ENCODE data around the gene ACSF3.
"Not testable (repeated sequence)": the region's sequence is repeated elsewhere in the genome, so short reads cannot be mapped to it uniquely, and the experiment has no call there.

The ACSF3 gene

DNA sequence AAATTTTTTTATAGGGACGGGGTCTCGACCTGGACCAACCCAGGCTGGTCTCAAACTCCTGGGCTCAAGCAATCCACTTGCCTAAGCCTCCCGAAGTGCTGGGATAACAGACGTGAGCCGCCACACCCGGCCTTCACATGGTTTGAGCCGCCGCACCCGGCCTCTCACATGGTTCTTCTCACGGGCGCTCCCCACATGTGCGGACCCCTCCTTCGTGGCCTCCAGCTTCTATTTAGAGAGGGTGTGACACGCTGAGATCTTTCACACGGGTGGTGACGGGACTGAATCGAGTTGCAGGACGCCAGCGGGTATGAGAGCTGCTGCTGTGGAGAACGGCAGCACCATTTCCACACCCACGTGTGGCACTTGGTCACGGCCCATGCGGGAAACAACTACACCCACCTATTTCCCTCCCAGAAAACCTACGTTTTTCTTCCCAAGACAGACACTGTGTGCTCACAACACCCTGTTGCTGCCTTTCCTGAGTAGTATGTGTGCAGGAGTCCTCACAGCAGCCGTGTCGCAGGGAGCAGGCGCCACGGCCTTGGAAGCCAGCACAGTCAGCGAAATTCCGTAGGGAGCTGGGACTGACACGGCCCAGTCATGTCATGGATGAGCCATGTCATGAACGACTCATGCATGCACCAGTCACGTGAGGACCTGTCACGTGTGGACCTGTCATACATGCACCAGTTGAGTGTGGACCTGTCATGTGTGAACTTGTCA is 20.1 kb upstream of the ACSF3 start:
- no peak for DNase-seq (ENCODE audit: low spot score)

DNA sequence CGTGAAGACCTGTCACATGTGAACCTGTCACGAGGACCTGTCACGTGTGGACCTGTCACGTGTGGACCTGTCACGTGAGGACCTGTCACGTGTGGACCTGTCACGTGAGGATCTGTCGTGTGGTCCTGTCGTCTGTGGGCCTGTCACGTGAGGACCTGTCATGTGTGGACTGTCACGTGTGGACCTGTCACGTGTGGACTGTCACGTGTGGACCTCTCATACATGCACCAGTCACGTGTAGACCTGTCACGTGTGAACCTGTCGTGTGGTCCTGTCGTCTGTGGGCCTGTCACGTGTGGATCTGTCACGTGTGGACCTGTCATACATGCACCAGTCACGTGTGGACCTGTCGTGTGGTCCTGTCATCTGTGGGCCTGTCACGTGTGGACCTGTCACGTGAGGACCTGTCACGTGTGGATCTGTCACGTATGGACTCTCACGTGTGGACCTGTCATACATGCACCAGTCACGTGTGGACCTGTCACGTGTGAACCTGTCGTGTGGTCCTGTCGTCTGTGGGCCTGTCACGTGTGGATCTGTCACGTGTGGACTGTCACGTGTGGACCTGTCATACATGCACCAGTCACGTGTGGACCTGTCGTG is 19.5 kb upstream of the ACSF3 start:
- DNase-seq (ENCODE audit: low spot score): not testable (repeated sequence)

DNA sequence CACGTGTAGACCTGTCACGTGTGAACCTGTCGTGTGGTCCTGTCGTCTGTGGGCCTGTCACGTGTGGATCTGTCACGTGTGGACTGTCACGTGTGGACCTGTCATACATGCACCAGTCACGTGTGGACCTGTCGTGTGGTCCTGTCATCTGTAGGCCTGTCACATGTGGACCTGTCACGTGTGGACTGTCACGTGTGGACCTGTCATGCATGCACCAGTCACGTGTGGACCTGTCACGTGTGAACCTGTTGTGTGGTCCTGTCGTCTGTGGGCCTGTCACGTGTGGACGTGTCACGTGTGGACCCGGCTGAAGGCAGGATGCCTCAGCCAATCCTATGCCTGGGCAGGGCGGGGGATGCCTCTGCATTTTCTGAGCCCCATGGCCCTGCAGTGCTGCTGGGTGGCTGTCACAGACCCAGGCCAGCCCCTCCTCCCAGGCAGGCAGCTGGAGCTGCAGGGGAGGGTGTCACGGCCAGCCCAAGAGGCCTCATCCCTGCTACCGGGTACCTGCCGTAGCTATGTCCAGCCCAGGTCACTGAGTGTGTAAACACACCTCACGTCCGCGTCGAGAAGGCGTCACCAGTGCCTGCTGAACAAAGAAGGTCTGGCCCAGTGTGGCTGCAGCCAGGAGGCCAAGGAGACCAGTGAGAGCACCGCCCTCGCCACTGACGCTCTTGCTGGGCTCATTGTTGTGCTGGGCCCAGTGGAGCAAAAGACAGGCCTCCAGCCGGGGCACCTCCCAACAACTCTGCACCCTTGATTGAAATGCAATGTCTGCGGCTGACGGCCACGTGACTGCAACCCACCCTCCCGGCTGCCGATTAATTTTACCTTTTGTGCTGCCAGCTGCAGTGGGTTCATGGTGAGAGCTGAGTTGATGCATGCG is 18.6 kb upstream of the ACSF3 start:
- no peak for DNase-seq (ENCODE audit: low spot score)

DNA sequence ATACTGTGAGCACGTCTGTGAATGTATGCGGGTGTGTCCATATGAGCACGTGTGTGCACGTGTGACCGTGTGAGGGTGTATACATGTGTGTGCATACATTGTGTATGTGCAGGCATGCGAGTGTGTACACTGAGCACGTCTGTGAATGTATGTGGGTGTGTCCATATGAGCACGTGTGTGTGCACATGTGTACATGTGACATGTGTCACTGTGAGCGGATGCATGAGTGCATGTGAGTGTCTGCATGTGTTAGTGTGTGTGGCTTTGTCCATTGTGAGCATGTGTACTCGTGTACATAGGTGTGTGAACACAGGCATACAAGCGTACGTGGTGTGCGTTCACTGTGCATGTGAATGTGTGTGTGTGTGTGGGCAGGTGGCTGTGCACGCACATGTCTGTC is 17.5 kb upstream of the ACSF3 start:
- no peak for DNase-seq (ENCODE audit: low spot score)

DNA sequence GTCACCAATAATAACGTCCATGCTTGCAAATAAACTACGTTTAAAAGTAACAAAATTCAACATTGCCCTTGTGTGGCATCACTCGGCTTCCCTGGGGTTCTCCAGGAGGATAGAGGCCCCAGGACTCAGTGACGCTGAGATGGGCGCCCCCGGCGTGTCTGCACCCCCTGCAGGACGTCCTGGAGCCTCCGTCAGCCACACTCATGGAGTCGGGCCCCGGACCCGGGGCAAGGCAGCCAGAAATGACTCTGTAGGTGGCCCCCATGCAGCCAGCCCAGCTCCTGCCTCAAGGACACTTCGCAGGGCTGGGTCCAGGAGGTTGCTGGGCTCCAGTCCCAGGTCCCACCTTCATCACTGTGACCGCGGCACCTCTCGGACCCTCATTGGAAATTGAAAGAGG is 16.6 kb upstream of the ACSF3 start:
- no peak for DNase-seq (ENCODE audit: low spot score)

DNA sequence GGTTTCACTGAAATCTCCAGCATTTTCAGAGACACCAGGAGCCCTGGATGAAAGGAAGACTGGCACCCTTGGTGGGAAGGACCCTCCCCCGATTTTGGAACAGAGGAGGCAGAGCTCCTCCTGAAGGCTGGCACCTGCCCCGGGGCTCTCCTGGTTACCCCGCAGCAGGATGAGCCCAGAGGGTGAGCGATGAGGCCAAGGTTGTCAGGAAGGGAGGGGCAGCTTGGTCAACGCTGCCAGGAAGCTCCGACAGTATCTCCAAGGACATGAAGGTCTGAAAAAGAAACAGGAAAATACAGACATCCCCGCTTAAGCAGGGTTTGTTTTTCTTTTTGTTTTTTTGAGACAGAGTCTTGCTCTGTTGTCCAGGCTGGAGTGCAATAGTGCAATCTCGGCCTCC is 15.5 kb upstream of the ACSF3 start:
- DNase-seq (ENCODE audit: low spot score): no peak

DNA sequence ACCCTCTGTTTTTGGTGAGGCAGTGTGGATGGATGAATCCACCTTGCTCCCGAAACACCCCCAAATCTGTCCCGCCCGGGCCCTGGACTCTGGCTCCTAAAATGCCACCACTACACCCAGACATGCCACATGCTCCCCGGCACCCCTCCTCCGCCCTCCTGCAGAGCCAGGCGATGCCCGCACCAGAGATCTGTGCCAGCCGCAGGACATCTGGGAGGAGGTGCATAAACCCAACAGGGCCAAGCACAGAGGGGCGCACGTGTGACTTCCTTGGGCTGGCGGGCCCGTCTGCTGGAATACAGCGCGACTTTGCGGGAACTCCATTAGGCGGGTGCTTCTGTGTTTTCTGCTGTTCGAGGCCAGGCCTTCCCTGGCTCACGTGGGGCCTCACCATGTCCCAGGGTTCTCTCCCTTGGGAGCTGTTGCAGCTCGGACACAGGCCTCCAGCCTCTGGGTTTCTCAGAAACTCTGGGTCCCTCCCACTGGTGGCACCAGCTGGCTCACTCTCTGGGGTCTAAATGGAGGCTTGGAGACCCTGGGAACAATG is 14.1 kb upstream of the ACSF3 start:
- no peak for DNase-seq (ENCODE audit: low spot score)

DNA sequence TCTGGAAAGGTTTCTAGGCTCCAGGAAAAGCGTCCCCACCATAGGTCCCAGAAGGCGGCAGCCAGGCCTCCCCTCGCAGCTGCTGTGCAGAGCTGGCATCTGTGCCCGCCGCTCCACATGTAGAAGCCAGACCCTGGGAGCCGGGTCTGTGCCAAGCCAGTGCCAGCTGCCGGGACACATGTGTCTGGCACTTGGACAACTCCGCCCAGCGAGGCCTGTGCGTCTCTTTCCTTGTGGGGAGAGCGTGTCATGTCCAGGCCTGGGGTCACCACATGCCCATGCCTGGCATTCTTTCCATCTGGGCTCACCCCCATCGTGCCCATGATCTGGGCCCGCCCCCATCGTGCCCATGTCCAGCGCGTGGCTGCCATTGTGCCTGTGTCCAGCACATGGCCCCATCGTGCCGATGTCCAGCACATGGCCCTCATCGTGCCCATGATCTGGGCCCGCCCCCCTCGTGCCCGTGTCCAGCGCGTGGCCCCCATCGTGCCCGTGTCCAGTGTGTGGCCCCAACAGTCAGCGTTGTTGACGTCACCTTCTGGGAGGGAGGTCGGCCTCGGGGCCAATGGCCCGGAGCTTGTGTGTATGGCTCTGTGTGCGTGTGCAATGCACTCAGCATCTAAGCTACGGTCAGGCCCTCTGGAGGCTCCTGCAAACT is 13.3 kb upstream of the ACSF3 start:
- DNase-seq (ENCODE audit: low spot score): no peak

DNA sequence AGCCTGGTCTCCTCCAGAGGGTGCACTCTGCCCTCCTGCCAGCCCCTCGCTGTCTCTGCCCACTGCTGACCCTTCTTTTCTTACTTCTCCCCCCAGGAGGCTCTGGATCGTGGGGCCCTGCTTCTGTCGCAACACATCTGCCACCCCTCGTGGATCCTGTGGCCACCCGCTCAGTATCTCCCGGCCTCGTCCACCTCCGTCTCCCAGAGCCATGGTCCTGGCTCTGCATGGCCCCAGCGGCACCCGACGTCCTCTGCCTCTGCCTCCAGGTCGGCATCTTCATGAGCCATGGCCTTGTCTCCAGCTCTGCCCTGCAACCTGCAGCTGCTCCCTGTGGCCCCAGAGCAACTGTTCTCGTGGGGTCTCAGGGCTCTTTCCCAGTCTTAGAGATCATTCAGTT is 12.1 kb upstream of the ACSF3 start:
- no peak for DNase-seq (ENCODE audit: low spot score)

DNA sequence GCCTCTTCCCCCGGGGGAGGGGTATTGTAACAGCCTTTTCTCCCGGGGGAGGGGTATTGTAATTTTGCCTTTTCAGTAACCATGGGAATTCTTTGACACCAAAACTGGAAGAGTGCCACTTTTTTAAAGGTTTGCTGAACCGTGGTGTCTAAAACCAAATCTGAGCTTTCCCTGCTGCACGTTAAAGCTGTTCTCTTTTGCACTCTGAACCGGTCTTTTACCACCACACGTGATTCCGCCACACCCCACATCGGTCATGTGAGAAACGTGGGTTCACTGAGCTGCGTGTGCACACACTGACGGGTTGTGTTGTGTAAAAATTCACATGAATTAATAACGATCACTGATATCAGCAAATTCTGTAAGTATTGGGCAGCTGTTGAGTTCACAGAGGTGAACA is 9.2 kb upstream of the ACSF3 start:
- DNase-seq (ENCODE audit: low spot score): no peak

DNA sequence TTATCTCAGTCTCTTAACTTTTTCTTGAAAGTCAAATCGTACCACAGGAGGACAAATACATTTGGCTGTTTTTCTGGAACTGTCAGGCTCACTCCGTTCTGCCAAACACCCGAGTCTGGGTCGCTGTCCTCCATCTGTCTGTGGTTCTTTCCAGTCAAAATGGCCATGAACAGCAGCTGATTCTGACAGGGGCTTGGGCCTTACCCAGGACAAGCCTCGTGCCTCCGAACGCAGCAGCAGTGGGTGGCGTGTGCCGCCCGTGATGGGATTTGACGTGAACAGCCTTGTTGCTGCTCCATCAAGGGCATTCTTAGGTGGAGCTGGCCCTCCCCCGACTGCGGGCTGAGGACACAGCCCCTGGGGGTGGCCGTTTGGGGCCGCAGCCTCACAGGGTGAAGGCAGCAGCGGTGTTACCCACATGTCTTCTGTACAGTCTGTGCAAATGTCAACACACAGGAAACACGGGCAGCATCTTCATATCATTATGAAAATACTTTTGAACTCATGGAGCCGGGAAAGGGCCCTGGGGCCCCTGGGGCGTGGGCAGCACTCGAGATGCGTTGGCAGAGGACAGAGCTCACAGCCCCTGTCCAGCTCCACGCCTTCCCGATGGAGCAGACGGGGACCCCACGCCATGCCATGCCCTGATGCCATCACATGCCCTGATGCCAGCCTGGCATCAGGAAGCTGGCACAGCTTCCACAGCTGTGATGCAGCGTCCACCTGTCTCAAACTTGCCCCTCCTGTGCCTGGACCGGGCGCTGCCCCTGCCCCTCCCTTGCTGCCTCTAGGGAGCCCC is 8.6 kb upstream of the ACSF3 start:
- DNase-seq (ENCODE audit: low spot score): no peak

DNA sequence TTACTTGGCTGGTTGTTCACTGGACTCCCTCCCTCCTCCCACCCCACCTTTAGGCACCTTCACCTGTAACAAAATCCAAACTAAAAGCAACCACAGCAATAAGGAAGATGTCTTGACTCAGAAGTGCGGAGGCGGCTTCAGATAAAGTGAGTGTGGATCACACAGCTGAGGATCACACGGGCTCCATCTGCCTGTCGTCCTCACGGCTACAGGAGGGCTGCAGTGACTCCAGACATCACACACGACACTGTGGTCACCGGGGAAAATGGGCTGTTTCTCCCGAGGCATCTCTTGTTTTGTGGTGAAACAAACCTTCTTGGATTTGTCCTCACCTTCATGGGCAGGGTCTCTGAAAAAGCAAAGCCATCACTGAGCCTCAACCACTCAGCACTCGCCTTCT is 7.9 kb upstream of the ACSF3 start:
- DNase-seq (ENCODE audit: low spot score): no peak

DNA sequence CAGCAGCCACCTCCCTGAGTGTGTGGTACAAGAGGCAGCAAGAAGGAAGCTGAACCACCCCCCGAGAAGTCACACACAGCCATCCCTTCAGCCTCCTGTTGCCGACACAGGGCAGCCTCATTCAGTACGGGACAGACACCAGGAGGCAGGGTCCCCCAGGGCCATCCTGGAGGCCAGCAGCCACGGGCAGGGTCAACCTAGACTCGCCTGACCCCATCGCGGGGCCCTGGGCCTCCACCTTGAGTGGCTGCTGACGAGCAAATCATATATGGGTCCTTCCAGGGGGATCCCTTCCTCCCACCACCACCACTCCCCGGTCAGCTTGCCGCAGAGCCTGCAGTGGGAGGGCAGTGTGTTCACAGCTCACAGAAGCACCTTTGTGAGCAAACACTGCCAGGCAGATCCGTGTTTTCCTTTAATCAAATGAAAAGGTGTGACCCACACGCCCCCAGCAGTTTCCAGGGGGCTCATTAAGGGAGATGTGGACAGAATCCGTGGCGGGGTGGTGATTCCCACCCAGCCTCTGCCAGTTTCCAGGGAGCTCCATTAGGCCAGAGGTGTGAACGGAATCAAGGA is 5.6 kb upstream of the ACSF3 start:
- no peak for DNase-seq (ENCODE audit: low spot score)

DNA sequence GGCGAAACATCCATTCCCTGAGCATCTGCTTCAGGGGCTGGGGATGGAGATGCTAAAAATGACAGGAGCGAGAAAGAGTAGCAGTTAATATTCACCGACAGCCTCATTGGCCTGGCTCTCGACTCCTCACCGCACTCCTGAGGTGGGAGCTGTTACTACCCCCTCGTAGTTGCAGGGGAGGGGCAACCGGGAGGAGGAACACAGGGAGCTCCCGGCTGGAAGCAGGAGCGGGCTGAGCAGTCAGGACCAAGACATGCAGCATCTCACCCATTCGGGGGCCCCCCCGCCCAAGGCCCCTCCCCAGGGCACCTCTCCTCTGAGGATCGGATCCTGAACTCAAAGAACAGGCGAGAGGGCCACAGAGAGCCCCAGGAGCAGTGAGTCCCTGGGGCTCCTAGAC is 4.5 kb upstream of the ACSF3 start:
- no peak for DNase-seq (ENCODE audit: low spot score)

DNA sequence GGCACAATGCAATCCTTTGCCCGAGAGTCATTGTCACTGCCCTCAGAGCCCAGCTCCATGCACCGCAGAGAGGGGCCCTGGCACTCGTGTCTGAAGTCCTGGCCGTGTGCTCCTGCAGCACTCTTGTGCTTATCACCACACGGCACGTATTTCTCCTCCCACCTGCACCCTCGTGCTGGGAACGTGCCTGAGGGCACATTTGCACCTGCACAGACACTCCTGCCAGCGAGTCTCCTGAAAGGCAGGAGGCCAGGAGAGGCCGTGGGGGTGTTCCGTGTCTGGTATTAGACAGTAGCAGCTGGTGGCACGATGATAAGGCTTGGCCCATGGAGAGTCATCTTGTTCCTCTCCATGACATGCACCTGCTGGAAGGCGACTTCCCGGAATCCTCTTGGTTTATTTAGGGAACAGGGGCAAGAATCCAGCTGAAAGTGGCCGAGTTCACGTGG is 3.4 kb upstream of the ACSF3 start:
- no peak for DNase-seq (ENCODE audit: low spot score)

DNA sequence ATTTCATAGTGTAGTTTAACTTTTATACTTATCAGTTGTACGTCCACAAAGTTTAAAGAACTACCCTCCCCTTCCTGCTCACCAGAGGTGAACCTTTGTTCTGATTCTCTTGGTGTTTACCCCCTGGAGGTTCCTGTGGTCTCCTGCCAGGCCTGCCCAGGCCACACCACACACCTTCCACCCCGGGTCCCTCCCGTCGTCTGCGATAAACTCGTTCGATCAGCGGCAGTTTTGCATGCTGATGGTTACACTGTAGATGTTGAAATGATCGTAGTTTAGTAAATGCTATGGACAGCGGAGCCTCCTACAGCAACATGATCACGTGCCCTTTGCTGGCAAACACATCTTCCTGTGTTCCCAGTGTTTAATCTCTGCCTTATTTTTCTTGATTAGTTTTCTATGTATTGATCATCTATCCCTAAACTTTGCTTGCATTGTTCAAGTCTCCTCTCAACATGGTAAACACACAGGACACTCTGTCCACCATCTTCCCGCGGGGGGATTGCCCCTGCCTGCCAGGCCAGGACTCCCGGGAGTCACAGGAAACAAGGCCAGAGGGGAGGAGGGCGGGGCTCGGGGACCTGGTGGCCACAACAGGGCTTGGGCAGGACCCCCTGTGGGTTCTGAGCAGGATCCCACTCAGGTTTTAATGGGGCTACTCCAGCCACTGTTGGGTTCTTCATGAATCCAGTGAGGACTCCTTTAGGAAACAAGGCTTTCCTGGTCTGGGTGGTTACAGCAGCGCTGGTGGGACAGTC is 2.8 kb upstream of the ACSF3 start:
- DNase-seq (ENCODE audit: low spot score): no peak

DNA sequence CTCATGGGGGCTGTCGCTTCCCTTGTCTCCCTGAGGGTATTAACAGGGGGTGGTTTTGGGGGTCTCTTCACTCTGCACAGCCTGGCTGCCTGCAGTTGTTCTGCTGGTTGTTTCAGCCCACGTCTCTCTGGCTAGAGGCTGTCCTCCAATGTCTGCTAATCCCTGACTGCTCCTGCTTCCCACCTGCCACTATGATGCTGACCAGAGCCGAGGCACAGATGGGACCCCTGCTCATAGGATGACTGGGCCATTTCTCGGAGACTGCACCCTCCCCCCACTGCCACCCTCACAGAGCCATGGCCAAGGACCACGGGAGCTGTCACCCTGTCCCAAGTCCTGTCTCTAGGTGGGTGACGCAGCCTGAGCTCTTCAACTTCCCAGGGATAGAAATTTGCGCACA is 1.6 kb upstream of the ACSF3 start:
- no peak for DNase-seq (ENCODE audit: low spot score)

DNA sequence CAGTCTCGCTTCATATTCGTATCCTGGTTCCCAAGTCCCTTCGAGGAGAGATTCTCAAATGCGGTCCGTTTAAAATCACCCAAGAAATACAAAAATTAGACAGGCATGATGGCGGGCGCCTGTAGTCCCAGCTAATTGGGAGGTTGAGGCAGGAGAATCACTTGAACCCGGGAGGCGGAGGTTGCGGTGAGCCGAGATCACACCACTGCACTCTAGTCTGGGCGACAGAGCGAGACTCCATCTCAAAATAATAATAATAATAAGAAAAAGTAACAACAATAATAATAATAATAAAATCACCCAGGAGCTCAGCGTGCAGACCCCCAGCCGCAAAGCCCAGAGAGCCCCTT is 425 bp upstream of the ACSF3 start:
- not testable (repeated sequence) for DNase-seq (ENCODE audit: low spot score)

DNA sequence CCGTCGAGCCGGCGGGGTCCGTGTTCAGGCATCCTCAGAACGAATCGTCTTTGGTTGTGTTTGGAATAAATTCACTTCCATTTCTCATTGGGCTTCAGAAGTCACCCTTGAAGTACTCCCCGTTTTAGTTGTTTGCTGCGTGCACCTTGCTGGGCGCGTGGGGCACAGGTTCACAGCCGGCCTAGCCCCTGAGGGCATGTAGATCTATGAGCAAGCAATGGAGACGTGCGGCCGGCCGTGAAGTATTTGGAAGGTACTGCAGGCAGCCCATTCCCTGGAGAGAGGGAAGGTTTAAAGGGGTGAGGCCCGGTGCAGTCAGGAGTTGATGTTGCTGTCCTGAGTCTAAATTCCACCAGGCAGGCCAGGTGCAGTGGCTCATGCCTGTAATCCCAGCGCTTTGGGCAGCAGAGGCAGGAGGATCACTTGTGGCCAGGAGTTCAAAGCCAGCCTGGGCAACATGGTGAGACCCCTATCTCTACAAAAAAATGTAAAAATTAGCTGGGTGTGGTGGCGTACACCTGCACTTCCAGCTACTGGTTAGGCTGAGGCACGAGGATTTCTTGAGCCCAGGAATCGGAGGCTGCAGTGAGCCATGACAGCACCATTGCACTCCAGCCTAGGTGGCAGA is 714 bp downstream of the ACSF3 start:
- no peak for DNase-seq (ENCODE audit: low spot score)

DNA sequence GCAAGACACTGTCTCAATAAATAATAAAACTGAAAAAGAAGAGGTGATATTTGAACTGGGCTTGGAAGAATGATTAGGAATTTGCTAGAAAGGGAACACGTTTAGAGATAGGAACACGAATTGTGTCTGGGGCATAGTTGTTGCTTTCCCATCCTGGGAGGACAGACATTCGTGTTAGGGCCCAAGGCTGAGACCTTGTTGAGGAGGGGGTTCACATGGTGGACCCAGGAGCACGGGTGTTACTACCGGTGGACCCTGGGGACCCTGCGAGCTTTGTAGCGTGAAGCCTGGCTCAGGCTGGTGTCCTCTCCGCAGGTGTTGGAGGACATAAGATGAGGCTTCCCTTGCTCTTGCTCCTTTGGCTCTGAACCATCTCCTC is 1.2 kb downstream of the ACSF3 start:
- DNase-seq (ENCODE audit: low spot score): no peak
